CMK (cell line): ENCODE measurements around the gene MINAR1.
"Not testable (repeated sequence)": the region's sequence is repeated elsewhere in the genome, so short reads cannot be mapped to it uniquely, and the experiment has no call there.

Source experiments
- DNase-seq: peaks from one replicate; pipeline ENCODE4 v3.0.0-alpha.2; 2010; ENCODE audit warnings: low read depth

MINAR1 gene, protein sequence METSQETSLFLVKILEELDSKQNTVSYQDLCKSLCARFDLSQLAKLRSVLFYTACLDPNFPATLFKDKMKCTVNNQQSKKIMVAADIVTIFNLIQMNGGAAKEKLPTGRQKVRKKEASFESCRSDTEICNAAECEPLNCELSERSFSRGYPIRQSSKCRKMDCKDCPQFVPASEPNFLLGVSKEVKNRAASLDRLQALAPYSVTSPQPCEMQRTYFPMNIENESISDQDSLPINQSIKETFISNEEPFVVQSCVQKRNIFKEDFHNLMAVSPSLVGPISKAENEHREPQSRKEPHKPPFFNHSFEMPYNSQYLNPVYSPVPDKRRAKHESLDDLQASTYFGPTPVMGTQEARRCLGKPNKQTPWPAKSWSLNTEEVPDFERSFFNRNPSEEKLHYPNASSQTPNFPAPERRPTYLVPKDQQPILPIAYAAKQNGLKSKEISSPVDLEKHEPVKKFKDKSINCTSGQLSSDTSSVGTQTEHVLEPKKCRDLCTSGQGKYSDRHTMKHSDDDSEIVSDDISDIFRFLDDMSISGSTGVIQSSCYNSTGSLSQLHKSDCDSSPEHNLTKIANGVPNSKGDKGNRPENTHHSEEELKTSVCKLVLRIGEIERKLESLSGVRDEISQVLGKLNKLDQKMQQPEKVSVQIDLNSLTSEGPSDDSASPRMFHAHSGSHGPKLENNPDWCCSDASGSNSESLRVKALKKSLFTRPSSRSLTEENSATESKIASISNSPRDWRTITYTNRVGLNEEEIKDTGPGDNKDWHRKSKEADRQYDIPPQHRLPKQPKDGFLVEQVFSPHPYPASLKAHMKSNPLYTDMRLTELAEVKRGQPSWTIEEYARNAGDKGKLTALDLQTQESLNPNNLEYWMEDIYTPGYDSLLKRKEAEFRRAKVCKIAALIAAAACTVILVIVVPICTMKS

DNA sequence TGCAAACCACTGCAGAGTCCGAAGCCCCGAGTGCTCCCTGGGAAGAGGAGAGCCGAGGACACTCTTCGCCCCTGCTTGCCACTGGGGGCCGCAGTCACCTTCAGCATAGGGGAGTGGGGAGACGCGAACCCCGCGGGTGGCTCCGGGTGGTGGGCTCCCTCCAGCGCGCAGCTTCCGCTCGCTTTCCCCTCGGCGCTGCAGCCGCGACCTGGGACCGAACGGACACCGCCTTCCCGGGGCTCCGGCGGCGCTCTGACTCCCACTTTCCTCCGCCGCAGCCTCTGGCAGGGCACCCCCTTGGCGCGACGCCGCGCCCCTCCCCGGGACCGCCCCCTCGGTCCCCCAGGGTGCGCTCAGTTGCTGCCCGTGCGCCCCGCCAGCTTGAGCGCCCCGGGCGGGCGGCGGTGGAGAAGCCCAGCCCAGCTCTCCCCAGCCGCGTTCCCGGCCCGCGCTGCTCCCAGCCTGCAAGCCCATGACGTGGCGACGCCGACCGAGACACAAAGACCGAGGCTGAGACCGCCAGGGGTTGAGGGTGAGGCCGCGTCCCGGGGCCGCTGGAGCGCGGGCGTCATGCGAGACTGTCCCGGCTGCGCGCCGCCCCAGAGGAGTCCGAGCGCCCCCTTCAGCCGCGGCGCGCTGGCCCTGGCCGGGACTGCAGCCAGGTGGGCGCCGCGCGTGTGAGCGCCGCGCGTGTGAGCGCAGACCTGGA is at the start of gene MINAR1:
TSS of gene MINAR1 (plus strand) at position 701 of the 709 bp plus-strand sequence. CDS start 23,812 bp downstream, outside the sequence.
- no peak for DNase-seq

DNA sequence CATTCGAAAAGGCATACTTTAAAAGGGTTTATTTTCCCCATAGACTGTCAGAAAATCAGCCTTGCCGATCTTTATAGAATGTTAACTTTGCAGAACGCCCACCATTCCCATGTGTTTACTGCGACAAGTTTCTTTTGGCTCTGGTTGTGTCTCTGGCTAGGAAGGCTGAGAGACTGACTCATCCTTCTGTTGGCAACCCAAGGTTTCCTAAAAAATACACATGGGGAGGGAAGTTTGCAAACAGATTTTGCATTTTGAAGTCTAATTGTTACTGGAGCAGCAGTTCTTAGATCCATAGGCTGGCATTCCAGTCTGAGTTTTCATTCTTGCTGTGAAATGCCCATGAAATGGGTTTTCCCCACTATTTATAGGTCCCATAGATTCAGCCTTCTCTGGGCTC is 37.9 kb upstream of the MINAR1 start:
- DNase-seq, result no peak

DNA sequence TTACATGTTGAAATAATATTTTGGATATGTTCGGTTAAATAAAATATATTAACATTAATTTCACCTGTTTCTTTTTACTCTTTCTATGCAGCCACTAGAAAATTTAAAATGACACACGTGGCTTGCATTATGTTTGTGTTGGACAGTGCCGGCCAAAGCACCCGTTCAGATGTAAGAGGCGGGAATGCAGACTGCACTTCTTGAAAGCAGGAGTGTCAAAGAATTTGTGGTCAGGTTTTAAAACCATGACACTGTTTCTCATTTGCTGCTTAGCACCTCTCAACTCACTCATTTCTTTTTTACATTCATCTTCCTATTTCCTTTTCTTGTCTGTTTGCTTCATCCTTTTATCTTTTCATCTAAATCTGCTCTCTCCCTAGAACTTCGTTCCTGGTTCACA is 35.3 kb upstream of the MINAR1 start:
- no peak for DNase-seq

DNA sequence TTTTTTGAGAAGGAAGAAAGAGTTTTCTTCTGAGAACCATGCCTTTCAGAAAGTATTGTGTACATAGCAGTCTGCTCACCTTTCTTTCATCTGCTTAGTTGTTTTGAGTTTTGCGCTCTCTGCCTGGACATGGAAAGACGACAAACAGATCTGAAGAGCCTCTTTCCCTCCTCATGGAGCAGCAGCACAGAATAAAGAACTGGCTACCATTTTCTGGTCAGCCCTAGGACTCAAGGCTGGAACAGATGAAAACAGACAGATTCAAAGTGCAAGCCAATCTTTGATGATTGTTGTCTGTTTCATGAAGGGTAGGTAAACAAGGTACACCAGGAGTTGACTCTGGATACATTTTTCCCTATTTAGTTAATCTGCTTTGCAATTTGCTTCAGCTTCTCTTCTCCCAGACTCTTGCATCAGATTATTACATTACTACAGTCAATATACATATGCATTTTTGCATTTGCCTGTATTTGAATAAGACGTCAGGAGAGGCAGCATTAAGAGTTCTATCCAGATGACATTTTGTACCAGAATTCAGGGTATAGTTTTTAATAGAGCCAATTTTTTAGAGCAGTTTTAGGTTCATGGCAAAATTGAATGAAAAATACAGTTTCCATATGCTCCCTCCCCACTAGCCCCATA is 34.7 kb upstream of the MINAR1 start:
- no peak for DNase-seq

DNA sequence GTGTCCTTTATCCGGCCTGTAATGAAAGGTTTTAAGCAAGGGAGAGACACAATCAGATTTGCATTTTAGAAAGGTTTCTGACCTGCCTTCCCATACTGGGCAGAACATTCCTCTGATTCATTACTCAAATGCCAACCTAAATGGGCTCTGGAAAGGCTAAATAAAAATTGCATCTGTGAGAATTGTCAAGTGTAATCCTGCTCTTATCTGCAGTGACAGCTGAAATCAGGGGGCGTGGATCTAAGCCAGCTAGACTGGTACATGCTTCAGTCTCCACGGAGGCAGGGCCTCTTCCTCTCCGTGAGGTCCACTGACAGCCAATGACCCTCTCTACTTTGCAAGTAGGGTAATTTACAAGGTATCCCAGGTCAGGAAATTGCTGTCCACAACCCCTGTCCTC is 32.5 kb upstream of the MINAR1 start:
- DNase-seq, result no peak

DNA sequence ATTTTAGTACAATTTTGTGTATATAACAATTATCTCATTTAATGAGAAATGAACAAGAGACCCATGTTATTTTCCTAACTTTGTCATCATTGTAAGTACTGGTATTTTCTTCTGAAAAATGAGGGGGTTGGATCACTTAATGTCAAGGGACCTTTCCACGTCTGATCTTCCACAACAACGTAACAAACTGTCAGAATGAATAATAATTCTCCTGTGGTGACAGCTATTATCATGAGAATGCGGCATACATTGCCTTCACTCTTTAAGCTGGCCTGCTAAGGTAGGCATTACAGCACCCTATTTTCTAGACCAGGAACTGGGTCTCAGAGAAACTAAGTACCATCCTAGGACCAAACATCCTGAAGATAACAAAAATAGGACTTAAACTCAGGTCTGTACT is 31.5 kb upstream of the MINAR1 start:
- DNase-seq, result no peak

DNA sequence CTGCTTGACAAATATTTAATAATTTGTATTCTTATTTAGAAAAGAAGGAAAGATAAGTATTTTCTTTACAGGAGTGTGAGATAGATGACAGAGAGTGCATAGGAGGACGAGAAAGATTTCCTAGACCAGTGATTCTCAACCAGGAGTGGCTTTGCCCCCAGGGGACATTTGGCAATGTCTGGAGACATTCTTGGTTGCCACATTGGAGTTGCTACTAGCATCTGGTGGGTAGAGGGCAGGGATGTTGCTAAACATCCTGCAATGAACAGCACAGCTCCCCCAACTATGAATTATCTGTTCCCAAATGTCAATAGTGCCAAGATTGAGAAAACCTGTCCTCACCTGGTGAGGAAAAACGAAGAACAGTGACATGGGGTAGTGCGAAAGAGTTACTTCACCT is 30.8 kb upstream of the MINAR1 start:
- DNase-seq, result no peak

DNA sequence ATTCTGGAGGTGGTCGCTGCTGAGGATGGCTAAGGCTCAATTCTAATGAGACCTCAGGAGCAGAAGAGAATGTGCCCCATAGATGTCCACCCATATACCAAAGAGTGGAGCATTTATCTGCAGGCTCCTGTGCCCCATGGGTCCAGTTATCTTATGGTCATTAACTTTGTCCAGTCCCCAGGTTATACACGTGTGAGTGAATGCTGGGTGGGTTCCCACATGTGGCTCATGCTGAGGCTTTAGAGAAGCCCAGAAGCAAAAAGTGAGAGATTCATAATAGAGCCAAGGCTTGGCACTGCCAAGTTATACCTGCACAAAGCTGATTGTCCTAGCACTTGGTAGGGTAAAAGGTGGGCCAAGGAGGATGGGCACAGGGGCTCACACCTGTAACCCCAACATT is 30.0 kb upstream of the MINAR1 start:
- no peak for DNase-seq

DNA sequence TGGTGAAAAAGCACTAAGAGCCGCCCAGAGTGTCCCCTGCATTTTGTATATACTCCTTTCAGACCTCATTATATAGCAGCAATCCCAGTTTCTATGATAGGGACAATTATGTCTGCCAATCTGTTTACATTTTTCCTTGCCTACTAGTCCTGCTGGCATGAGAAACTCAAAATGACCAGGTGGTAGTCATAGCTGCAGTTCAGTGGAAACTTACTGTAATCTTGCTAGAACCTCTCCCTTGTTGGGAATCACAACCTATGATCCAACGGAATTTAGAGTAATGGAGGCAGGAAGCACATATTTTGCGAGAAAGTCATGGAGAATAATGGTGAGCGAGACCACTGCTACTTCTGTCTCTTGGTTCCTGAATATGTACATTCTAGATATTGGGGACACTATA is 28.6 kb upstream of the MINAR1 start:
- no peak for DNase-seq

DNA sequence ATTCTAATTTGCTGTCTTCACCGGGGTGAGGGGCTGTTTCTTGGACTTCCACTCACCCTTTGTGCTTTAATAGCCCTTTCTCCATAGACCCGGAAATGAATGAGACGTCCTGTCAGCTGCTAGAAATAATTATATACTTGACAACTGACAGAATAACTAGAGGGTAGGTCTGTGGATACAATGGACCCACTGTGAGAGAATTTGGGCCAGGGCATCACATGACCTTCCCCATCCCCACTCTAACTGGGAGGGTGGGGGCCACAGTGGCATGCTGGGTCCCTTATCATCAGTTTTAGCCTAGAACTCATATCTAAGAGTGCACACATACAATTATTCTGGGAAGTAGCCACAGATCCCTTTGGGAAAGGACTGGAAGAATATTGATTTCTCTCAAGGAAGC is 25.9 kb upstream of the MINAR1 start:
- no peak for DNase-seq

DNA sequence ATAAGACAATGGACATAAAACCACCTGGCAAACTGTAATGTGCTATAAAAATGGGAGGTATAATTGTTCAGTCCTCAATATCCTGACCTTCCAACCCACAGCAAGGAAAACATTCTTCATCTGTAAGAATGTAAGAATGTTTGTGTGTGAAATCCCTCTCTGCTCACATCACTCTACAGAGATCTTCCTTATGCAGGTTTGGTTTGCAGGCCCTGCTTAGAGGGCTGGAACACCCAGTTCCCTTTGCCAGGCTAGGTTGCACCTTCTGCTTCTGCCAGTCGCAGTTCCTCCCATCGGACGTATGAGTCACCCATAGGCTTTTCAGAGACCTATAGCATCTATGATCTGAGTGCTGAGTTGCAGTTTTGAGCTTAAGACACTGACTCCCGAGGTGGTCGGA is 24.1 kb upstream of the MINAR1 start:
- no peak for DNase-seq

DNA sequence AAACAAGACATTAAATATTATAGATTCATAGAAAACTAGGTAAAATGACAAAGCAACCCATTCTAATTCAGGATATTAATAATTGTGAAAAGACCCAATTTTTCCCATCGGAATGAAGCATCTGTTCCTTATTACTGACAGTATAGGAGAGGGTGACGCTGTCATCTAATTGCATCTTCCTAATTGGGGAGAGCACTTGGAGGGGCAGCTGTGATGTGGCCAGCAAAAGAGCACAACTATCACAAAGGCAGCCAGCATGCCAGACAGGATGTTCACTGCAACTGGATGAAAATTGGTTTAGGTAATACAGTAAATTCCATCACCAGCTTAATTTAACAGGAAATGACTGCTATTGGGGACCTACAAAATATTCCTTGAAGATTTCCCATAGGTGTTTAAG is 21.9 kb upstream of the MINAR1 start:
- no peak for DNase-seq

DNA sequence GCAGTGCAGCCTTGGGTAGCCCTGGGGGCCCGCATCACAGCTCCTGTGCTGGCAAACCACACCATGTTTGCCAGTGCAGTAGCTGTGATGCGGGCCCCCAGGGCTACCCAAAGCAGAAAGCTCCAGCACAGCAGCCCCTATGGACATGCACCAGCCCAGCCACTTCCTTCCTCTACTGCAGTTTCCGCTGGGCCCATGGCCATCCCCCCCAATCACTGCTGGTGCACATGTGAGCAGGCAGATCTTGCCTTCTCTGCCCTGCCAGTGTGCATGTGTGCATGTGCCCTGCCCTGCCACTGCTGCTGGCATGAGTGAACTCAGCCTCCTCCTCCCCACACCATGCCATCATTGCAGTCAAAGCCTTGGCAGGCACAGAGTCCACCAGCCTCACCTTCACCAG is 20.1 kb upstream of the MINAR1 start:
- no peak for DNase-seq

DNA sequence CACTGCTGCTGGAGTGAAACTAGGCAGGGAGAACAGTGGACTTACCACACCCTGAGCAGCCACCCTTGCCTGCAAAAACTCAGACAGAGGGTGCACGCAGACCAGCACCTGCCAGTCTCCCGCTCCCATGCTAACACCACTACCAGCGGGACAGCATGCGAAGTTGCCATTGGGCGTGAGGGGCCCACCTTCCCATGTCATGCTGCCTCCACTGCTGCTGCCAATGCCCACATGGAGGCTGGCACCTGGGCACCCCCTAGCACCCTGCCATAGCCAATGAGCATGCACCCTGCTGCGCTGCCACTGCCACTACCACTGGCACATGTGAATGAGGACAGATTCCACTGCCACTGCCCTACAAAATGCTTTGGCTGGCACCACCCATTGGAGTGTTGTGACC is 19.7 kb upstream of the MINAR1 start:
- DNase-seq, result no peak

DNA sequence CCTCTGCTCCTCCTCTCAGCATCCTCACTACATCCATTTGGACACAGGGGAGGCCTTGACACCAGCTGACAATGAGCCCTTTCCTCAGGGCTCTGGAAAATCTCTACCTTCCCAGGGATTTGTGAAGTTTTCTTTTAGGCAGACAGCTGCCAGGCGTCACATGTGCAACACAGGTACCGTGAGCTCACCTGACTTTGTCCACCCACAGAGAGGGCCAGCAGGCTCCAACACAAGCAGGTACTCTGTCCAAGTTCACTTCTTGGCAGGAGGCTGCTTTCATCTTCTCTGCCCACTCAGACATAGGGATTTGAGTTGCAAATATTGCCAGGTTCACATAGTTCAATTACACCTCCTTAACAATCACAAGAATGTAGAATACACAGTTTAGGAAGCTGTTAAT is 15.3 kb upstream of the MINAR1 start:
- DNase-seq, result no peak

DNA sequence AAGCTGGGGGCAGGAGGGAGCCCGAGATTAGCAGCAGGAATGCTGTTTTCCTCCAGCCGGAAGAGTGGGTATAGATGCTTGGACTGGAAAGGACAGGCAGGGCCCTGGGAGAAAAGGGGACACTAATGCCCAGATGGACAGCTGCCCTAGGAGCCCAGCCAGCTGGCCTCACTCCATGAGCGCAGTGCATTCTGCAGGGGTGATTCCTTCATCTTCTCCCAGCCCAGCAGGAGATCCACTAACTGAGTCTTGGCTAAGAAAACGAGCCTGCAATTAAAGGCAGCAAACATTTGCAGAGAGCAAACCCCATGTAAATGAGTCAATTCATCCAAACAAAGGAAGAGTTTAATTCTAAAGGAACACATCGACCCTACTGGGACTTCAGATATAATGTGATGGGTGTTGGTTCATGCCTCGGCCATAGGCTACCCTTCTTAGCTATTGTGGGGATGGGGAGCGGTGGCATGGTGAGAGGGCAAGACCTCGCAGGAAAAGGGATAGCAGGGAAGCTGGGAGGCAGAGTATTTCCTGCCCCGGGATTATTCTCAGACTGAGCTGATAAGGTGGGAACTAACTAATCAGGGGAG is 13.3 kb upstream of the MINAR1 start:
- DNase-seq, result no peak

DNA sequence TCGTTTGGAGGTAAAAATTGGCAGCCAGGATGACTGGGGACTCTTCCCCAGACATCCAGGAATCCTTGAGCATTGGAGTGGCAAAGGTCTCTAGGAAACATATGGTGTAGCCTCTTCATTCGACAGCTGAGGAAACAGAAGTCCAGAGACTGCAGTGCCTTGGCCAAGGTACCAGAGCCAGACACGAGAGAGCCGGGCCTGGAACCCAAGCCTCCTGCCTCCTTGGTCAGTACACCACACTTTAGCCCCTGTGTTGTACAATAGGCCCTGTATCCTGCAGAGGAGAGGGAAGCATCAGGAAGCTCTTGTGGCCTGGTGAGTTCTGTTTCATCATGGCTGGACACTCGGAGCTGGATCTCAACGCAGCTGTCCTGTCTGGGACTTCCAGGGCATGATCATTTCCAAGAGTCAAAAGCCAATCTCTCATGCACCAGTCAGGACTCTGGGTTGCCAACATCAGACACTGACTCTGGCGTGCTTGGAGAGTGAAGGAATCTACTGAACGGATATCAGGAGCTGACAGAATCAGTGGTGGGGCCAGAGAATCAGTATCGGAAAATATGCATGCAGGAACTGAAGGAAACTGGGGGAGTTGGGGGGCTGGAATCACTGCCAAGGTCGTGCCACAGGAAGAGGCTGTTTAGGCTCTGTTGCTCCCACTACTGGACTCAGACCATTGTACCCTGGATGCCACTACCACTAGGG is 6.4 kb upstream of the MINAR1 start:
- no peak for DNase-seq

DNA sequence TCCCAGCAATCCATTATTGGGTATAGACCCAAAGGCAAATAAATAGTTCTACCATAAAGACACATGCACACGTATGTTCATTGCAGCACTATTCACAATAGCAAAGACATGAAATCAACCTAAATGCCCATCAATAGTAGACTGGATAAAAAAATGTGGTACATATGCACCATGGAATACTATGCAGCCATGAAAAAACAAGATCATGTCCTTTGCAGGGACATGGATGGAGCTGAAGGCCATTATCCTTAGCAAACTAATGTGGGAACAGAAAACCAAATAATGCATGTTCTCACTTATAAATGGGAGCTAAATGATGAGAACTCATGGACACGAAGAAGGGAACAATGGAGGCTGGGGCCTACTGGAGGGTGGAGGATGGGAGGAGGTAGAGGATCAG is 5.2 kb upstream of the MINAR1 start:
- not testable (repeated sequence) for DNase-seq

DNA sequence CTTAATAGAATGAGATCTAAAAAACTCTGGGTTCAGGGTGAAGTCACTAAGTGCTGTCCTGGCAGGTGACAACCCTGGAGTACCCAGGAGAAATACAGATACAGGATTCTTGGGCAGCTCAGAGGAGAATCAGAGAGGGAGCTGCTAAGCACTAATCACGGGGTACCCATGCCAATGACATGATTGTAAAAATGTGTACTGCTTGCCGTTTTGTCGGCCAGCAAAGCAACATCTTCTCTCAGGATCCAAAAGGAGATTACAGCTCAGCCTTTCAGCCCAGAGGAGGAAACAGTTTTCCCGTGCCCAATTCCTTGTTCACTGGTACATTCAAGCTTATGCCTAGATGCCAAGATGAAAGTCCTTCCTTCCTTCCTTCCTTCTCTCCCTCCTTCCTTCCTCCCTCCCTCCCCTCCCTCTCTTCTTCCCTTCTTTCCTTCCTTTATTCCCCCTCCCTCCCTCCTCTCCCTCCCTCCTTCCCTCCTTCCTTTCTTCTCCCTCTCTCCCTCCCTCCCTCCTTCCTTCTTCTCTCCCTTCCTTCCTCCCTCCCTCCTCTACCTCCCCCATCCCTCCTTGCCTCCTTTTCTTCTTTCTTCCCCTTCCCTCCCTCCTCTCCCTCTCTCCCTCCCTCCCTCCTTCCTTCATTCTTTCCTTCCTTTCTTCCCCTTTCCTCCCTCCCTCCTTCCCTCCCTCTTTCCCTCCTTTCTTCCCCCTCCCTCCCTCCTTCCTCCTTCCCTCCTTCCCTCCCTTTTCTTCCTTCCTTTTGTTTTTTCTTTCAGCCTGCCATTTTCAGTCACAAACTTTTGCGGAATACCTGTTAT is 4.1 kb upstream of the MINAR1 start:
- DNase-seq, result no peak
